ENCODE results near the gene HRH3. TPM values are rescaled to one million over a fixed set of nuclear protein-coding genes. Genes with fewer than 3 reads are reported as not detected.

The HRH3 gene
- total RNA-seq (not detected), polyA plus RNA-seq (not detected)

- Histone ChIP-seq H3K4me1 (peaks cover 0 to 19% (median 18%) of the 10 kb centered on the region in 4 donors), H3K27me3 (peaks cover 55 to 95% (median 82%) of the 10 kb centered on the region in 3 donors), H3K36me3 (no peaks in the 10 kb centered on the region), H3K4me3 (peak within 1 kb of the TSS in 3 of 4 donors; percentile 31 to 47 (median 43)), H3K9me3 (no peaks in the 10 kb centered on the region), H3K27ac (no peak within 1 kb of the TSS)
- WGBS, 2 donors: 1% methylated on average over 84 of the region's 84 CpGs
- DNase-seq: no peak
- TF ChIP-seq POLR2AphosphoS5 (IDR thresholded peaks at IDR 0.05): no peak
- no peak for TF ChIP-seq EP300 (IDR thresholded peaks at IDR 0.05)
- TF ChIP-seq POLR2A (IDR thresholded peaks at IDR 0.05): no peak
- TF ChIP-seq CTCF (IDR thresholded peaks at IDR 0.05): no peak
- intact Hi-C loops (cut with DNase I): no loop called here
These were observed at the start of gene HRH3 for GRCh38 chr20:62219992-62220665. Gene HRH3 (minus strand): TSS chr20:62220278. CDS start chr20:62219970, 308 bp downstream.

GRCh38 chr20:62269871-62270270, 49.8 kb upstream of the HRH3 start:
- H3K27me3 ChIP-seq: no peaks in the 10 kb centered on the region
- H3K27ac ChIP-seq: no peak overlapping the region
- H3K36me3 ChIP-seq: peaks cover 0 to 69% (median 35%) of the 10 kb centered on the region in 4 donors
- TF ChIP-seq EP300 (IDR thresholded peaks at IDR 0.05) (no peak), POLR2A (IDR thresholded peaks at IDR 0.05) (no peak), CTCF (IDR thresholded peaks at IDR 0.05) (no peak), POLR2AphosphoS5 (IDR thresholded peaks at IDR 0.05) (no peak)
- H3K9me3 ChIP-seq: no peaks in the 10 kb centered on the region
- intact Hi-C loops (cut with DNase I): no loop called here
- no peaks in the 10 kb centered on the region for H3K4me1 ChIP-seq
- 92 to 94% methylated on average over 17 of the region's 17 CpGs for WGBS, 2 donors
- DNase-seq: no peak
- no peak overlapping the region for H3K4me3 ChIP-seq

GRCh38 chr20:62269378-62269777, 49.3 kb upstream of the HRH3 start:
- Histone ChIP-seq H3K9me3 (no peaks in the 10 kb centered on the region), H3K27ac (no peak overlapping the region), H3K27me3 (no peaks in the 10 kb centered on the region), H3K4me1 (no peaks in the 10 kb centered on the region), H3K36me3 (peaks cover 0 to 71% (median 36%) of the 10 kb centered on the region in 4 donors), H3K4me3 (no peak overlapping the region)
- no peak for DNase-seq
- intact Hi-C loops (cut with DNase I): no loop called here
- no peak for TF ChIP-seq POLR2A (IDR thresholded peaks at IDR 0.05)
- TF ChIP-seq CTCF (IDR thresholded peaks at IDR 0.05): no peak
- no peak for TF ChIP-seq EP300 (IDR thresholded peaks at IDR 0.05)
- no peak for TF ChIP-seq POLR2AphosphoS5 (IDR thresholded peaks at IDR 0.05)
- 91 to 92% methylated on average over 14 of the region's 14 CpGs for WGBS, 2 donors

GRCh38 chr20:62268228-62268900, 48.3 kb upstream of the HRH3 start:
- Histone ChIP-seq H3K4me3 (no peak overlapping the region), H3K36me3 (peaks cover 0 to 71% (median 36%) of the 10 kb centered on the region in 4 donors), H3K27ac (no peak overlapping the region), H3K27me3 (no peaks in the 10 kb centered on the region), H3K4me1 (no peaks in the 10 kb centered on the region), H3K9me3 (no peaks in the 10 kb centered on the region)
- TF ChIP-seq EP300 (IDR thresholded peaks at IDR 0.05) (no peak), POLR2AphosphoS5 (IDR thresholded peaks at IDR 0.05) (no peak), POLR2A (IDR thresholded peaks at IDR 0.05) (no peak), CTCF (IDR thresholded peaks at IDR 0.05) (no peak)
- intact Hi-C loops (cut with DNase I): no loop called here
- DNase-seq: no peak
- 81% methylated on average over 7 of the region's 7 CpGs for WGBS, 2 donors
